ENCODE results near the gene ZDHHC14.

Gene ZDHHC14

GRCh38 chr6:157632821-157633220, 251.8 kb downstream of the ZDHHC14 start:
- DNase-seq = no peak

- no peak for DNase-seq
Measured at GRCh38 chr6:157634546-157634945, 253.6 kb downstream of the ZDHHC14 start.

GRCh38 chr6:157635388-157636244, 254.6 kb downstream of the ZDHHC14 start:
- no peak for DNase-seq

- no peak for DNase-seq
Measured at GRCh38 chr6:157637516-157637915, 256.5 kb downstream of the ZDHHC14 start.

GRCh38 chr6:157637941-157638662, 257.1 kb downstream of the ZDHHC14 start:
- no peak for DNase-seq

- DNase-seq = no peak
Measured at GRCh38 chr6:157638779-157639178, 257.8 kb downstream of the ZDHHC14 start.

- DNase-seq = no peak
Measured at GRCh38 chr6:157640746-157641451, 259.9 kb downstream of the ZDHHC14 start.

- no peak for DNase-seq
Measured at GRCh38 chr6:157641837-157642236, 260.8 kb downstream of the ZDHHC14 start.

GRCh38 chr6:157642736-157643135, 261.7 kb downstream of the ZDHHC14 start:
- DNase-seq = no peak

- no peak for DNase-seq
Measured at GRCh38 chr6:157644043-157644810, 263.2 kb downstream of the ZDHHC14 start.

GRCh38 chr6:157645201-157645795, 264.3 kb downstream of the ZDHHC14 start:
- no peak for DNase-seq

GRCh38 chr6:157646012-157646411, 265.0 kb downstream of the ZDHHC14 start:
- DNase-seq = no peak

- DNase-seq = no peak
Measured at GRCh38 chr6:157647261-157647915, 266.4 kb downstream of the ZDHHC14 start.

GRCh38 chr6:157648561-157648960, 267.6 kb downstream of the ZDHHC14 start:
- DNase-seq = no peak

GRCh38 chr6:157649311-157650260, 268.6 kb downstream of the ZDHHC14 start:
- DNase-seq = no peak

- no peak for DNase-seq
Measured at GRCh38 chr6:157650261-157650640, 269.3 kb downstream of the ZDHHC14 start.

- DNase-seq = no peak
Measured at GRCh38 chr6:157650801-157651200, 269.8 kb downstream of the ZDHHC14 start.

- no peak for DNase-seq
Measured at GRCh38 chr6:157651731-157652490, 270.9 kb downstream of the ZDHHC14 start.

- no peak for DNase-seq
Measured at GRCh38 chr6:157652601-157653363, 271.8 kb downstream of the ZDHHC14 start.
